HG03378 (cell line): ENCODE measurements around the gene OLFML2A.
"Not testable (repeated sequence)": the region's sequence is repeated elsewhere in the genome, so short reads cannot be mapped to it uniquely, and the experiment has no call there.

Experiments
- ATAC-seq: cut with Tn5 transposase; IDR thresholded peaks from one replicate; pipeline ENCODE4 v1.9.1; 2021; ENCODE audit warnings: mild to moderate bottlenecking, moderate library complexity; ENCODE audit not compliant: unreplicated experiment

OLFML2A gene

DNA sequence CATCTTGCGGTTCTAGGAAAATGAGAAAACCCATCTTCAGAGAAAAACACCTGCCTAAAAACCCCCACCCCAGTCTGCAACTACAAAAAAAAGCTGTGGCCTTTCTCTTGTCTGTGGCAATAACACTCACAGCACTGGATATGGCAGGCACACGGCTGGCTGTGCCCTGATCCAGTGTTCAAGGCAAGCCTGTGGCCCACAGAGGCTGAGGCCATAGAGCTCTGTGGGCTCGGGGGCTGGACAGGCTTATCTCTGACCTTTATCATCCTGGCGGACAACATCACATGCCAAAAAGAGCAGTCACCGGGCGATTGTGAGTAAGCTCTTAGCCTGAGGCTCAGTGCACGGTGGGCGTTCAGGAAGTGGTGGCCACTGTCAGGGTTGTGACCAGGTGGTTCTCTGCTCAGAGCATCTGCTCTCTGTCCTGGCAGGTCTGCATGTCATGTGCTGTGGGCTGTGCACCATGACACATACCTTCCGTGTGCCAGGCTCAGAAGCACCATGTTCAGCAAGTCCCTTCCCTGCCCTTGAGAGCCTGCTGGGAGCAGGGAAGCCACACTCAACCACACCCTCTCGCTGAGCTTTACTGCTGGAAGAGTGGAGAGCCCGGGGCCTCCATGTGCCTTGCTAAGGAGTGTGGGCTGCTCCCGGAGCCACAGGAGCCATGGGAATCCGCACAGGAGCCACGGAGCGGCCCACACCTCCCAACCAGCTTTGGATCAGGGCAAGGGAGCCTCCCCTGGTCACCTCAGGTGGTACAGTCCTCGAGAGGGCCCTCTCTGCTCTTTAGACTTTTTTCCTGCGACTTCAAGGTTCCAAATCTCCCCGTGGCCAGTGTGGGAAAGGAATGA, 41.7 kb downstream of the OLFML2A start:
- ATAC-seq: no peak

DNA sequence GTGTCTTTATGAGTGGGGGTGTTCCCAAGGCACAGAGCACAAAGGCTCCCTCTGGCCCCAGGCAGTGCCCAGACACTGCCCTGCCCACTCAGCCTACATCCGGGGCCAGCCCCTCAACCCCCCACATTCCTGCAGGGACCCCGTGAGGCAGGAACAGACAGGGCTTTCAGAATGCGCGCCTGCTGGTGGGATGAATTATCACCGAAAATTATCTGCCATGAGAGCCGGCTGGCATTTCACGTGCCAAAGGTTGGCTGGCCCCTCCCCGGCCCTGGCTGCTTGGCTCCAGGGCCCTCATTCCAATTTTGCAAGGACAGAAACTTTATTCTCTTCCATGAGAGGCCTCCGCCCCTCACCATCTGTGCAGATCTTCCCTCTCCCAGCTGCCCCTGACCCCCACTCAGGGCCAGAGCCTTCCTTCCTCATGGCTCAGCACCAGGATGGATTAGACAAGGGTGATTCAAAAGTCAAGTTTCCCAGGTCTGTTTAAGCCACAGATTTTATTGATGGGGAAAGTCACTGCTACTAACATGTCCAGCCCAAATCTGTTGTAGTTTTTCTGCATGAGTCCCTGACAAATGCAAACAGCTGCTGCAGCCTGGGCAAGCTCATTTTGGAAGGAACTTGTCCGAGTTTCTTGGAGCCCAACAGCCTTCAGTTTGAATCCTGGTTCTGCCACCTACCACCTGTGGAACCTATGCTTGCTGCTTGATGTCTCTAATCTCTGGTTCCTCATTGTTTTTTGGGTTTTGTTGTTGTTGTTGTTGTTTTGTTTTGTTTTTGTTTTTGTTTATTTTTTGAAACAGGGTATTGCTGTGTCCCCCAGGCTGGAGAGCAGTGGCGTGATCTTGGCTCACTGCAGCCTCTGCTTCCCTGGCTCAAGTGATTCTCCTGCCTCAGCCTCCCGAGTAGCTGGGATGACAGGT, 44.0 kb downstream of the OLFML2A start:
- ATAC-seq: no peak

DNA sequence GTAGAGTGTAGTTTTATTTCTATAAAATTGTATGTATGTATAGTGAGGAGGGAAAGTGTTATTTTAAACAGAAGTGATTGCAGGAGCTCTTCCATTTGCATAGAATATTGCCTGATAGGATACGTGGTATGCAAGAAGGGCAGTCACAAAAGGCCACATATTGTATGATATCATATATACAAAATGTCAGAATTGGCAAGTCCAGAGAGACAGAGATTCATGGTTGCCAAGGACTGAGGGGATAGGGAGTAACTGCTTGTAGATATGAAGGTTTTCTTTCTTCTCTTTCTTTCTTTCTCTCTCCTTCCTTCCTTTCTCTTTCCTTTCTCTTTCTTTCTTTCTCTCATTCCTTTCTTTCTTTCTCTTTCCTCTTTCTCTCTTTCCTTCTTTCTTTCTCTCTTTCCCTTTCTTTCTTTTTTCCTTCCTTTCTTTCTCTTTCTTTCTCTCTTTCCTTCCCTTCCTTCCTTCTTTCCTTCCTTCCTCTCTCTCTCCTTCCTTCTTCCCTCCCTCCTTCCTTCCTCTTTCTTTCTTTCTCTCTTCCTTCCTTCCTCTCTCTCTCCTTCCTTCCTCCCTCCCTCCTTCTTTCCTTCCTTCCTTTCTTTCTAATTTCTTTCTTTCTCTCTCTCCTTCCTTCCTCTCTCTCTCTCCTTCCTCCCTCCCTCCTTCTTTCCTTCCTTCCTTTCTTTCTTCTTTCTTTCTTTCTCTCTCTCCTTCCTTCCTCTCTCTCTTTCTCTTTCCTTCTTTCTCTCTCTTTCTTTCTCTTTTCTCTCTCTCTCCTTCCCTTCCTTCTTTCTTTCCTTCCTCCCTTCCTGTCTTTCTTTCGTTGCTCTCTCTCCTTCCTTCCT, 51.8 kb downstream of the OLFML2A start:
- no peak for ATAC-seq

DNA sequence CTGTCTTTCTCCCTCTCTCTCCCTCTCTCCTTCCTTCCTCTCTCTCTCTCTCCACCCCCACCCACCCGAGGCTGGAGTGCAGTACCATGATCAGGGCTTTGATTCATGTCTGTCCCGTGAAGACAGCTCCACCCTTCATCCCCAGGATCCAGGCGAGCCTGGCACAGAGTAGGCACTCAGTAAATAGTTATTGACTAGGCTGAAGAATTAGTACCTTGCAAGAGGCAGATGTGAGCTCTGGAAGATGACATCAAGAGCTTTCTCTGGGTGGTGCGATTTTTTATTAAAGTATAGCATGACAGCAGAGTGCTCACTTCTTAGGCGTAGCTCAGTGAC, 52.4 kb downstream of the OLFML2A start:
- ATAC-seq: no peak

DNA sequence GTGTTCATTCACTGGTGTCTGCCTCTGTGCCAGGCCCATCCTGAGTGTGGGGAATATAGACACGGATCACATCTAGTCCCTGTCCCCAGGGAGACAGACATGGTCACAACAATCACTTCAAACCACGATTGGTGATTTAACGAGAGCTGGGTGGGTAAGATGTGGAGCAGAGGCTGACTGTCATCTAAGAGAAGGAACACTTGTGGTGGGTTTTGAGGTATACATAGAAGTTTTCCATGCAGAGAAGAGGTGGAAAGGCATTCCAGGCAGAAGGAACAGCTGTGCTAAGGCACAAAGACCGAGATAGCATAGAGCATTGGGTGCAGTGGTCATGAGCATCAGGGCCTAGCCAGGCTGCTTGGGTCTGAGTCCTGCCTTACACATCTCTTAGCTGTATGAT, 53.7 kb downstream of the OLFML2A start:
- no peak for ATAC-seq

DNA sequence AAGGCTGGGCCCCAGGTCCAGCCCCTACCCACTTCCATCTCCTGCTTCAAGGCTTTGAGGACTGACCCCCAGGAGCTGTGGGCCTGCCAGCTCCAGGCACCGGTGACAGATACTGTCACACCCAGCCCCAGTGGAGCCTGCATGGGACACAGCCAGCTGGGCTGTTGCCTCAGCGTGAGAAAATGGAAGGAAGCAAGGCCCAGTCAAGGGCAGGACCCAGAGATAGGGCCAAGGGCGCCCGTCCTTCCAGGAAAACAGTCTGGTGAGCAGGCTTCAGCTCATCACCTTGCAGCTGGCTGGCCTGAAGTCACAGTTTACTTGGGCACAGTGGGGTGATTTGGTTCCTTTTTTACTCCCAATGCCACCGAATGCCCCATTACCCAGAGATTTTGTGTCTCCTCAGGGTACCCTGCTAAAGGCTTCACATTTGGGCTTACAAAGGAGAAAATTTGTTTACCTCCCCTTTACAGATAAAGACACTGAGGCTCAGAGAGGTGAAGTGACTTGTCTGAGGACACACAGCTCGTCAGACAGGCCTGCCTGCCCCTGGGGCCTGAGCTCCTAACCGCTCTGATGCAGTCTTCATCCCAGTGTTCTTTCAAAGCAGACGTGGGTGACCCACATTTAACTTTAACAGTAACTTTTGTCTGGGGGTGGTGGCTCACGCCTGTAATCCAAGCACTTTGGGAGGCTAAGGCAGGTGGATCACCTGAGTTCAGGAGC, 54.9 kb downstream of the OLFML2A start:
- ATAC-seq: no peak

DNA sequence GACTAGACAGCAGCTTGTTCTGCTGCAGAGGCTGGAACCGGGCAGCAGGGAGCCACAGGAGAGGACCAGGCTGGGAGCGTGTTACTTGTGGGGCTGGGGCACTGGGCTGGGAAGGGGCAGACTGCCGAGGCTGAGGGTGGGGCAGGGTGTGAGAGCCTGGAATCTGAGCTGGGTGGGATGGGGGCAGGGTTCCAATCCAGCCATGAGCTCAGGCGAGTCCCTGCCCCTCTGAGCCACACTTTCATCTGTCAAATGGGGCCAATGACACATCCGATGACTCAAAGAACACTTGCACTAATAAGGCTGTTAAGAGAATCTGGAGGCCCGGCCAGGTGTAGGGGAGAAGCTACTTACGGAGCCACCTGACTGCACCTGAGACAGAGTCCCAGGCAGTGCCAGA, 57.7 kb downstream of the OLFML2A start:
- no peak for ATAC-seq

DNA sequence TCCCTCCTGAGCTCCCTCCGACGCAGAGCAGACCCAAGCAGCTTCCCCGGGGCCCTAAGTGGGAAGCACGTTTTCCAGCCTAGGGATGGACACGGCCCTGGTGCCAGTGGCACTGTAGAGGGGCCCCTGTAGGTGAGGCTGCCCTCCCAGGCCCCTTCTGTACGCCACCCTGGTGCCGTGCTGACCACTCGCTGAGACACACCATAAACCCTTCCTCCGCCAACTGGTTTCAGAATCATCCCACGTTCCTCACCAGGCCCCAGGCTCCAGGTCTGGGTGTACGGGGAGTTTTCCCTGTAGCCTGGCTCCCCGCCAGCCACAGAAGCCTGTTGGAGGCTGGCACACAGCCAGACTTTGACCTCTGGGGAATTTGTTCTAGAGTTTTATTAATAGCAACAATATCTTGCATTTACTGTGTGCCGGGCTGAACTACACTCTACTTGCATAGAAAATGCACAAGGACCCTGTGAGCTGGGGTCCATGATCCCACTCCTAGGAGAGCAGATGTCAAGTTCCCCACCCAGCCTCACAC, 58.2 kb downstream of the OLFML2A start:
- no peak for ATAC-seq

DNA sequence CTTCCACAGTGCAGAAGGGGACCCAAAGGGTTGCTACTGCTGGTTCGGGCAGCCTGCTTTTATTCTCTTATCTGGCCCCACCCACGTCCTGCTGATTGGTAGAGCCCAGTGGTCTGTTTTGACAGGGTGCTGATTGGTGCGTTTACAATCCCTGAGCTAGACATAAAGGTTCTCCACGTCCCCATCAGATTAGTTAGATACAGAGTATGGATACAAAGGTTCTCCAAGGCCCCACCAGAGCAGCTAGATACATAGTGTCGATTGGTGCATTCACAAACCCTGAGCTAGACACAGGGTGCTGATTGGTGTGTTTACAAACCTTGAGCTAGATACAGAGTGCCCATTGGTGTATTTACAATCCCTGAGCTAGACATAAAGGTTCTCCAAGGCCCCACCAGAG, 61.2 kb downstream of the OLFML2A start:
- not testable (repeated sequence) for ATAC-seq

DNA sequence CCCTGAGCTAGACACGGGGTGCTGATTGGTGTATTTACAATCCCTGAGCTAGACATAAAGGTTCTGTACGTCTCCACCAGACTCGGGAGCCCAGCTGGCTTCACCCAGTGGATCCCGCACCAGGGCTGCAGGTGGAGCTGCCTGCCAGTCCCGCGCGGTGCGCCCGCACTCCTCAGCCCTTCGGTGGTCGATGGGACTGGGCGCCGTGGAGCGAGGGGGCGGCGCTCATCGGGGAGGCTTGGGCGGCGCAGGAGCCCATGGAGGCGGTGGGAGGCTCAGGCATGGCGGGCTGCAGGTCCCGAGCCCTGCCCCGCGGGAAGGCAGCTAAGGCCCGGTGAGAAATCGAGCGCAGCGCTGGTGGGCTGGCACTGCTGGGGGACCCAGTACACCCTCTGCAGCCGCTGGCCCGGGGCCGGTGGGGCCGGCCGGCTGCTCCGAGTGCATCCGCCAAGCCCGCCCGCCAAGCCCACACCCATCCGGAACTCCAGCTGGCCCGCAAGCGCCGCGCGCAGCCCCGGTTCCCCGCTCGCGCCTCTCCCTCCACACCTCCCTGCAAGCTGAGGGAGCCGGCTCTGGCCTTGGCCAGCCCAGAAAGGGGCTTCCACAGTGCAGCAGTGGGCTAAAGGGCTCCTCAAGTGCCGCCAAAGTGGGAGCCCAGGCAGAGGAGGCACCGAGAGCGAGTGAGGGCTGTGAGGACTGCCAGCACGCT, 61.8 kb downstream of the OLFML2A start:
- not testable (repeated sequence) for ATAC-seq

DNA sequence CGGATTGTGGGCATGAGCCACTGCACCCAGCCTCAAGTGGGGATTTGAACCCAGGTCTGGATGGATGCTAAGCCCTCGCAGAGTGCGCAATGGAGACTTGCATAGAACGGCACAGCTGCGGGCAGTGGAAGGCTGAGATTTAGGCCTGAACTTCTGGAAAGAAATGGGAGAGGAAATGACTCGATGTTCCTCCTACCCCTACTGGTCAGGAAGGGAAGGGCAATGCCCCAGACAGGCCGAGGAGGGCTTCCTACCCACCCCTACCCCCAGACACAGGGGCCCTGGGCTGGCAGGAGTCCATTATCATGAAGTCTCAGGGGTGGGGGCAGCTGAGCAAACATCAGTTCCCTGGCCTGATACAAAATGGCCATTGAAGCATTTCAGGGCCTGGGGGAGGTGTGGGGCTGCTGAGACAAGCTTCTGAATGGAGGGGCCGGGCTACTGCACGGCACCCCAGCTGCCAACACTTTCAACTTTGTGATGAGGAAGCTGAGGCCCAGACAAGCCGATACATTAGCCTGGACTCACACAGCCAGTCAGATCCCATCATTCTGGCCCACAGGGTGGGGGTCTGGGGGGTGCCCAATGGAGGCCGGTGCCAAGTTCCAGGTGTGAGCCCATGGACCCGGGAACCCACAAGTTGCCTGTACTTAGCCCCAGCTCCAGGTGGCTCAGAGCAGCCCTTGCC, 62.8 kb downstream of the OLFML2A start:
- ATAC-seq: no peak

DNA sequence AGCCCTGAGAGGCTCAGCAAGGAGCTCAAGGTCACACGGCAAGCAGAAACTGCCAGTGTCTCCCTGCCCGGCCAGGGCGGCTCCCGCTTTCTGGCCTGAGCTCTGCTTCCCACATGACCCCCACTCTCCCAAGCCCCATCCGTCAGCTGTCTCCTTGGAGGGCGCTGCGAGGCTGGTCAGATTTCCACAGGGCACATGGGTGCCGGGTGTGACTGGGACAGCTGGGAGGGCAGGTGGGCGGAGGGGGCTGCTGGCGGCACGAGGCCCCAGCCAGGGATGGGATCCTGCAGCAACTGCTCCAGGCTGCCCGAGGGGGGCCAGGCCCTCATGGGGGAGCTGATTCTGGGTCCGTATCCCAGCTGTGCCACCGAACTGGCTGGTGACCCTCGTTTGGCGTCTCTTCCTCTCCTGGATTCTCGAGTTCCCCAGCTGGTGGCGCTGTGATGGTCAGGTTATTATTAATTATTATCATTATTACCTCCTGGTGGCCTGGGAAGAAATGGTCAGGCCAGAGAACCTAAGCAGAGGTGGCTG, 63.4 kb downstream of the OLFML2A start:
- no peak for ATAC-seq

DNA sequence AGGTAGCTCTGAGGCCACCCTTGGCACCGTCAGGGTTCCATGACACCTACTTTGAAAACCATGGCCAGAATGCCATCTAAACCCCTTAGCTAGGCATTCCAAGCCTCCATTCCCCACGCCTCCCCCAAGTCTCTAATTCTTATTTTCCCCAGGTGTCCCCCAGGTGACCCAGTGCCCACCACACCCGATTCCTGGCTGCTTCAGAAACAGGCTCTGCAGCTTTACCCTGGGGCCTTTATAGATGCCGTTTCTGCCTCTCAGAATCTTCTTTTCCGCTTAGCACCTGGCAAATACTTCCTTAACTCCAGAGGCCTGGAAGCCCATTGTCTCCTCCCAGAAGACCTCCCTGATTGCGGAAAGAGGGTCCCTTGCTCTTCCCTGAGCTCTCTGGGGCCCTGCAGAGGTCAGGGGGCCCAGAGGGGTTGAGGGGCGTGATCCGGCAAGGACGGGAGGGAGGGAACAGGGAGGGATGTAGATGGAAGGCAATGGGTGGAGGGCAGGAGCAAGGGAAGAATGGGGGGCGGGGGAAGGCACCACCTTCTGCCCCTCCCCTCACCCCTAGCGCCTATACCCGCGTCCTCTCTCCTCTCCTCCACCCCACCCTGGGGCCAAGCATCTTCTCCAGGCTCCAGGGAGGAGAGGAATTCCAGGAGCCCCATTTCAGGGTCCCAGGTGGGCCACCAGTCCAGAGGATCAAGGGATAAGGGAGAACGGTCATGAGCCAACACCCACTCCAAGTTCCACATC, 64.3 kb downstream of the OLFML2A start:
- no peak for ATAC-seq

DNA sequence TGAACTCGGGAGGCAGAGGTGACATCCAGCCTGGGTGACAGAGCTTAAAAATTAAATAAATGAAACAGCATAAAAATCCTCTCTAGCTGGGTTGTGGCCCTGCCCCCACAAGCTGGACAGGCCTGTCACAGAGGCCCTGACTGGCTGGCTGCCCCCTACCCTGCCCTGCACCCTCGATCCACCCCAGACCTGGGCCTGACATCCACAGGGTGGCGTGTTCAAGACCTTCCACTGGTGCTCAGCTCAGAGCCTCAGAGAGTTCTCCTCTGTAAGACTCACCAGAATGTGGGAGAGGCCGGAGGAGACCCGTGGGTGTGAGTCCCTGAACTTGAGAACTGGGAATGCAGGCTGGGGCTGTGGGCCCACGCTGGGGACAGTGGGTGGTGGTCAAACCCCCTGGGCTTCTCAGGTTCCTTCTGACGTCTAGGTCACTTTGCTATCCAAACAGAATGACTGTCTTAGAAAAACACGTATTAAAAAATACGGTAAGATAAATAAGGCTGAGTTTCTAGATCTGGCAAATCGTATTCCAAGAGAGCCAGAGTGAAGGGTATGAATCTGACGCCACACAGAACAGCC, 66.6 kb downstream of the OLFML2A start:
- no peak for ATAC-seq

DNA sequence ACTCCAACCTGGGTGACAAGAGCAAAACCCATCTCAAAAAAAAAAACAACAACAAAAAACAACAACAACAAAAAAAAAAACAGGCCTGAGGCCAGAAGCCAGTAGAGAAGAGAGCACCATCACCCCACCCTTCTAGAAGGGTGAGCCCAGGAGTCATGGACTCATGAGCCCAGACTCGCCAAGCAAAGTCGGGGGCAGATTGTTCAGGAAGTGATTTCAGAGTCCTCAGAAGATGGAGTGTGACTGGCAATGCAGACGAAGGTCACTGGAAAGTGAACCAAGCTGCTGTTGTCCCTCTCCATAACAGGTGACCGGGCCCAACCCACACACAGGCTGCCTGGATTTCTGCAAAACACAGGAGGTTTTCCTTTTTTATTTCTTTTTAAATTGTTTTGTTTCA, 67.4 kb downstream of the OLFML2A start:
- no peak for ATAC-seq

DNA sequence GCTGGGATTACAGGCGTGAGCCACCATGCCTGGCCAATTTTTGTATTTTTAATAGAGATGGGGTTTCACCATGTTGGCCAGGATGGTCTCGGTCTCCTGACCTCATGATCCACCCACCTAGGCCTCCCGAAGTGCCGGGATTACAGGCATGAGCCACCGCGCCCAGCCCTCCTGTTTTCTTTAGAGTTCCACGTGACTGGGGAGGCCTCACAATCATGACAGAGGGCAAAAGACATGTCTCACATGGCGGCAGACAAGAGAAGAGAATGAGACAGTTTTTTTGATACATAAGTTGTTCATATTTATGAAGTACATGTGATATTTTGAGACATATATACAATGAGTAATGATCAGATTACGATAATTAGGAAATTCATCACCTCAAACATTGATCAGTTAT, 69.5 kb downstream of the OLFML2A start:
- ATAC-seq: not testable (repeated sequence)

DNA sequence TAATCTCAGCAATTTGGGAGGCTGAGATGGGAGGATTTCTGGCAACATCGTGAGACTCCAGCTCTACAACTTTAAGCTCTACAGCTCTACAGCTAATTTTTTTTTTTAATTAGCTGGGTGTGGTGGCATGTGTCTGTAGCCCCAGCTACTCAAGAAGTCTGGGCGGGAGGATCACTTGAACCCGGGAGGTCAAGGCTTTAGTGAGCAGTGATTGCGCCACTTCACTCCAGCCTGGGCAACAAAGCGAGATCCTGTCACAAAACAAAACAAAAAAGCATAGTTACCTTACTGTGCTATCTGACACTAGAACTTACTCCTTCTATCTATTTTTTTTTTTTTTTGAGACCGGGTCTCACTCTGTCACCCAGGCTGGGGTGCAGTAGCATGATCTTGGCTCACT, 70.0 kb downstream of the OLFML2A start:
- ATAC-seq: no peak

DNA sequence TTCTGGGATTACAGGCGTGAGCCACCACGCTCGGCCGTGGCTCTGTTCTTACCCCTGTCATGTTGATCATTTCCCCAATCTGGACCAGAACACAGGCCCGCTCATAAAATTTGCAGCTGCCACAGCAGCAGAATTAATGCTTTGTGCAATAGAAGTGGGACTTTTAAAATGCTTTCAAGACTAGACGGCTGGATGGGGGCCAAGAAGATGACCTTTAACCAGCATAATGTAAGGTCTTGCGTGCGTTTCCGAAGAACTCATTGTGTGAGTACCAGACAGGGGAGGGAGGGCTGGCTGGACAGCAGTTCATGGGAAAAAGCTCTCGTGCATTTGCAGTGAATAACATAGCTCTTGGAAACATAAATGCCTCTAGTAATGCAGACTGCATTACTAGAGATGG, 72.9 kb downstream of the OLFML2A start:
- ATAC-seq: no peak
